DND-41 (cell line): ENCODE results near the gene MYO16.

Experiments
- ATAC-seq: fragments of 200-7000 bp; cut with Tn5 transposase; 3 replicates; pipeline ENCODE4 v1.9.1; 2021; ENCODE audit warnings: low read depth; ENCODE audit not compliant: insufficient read depth
- DNase-seq: peaks from one replicate; pipeline ENCODE4 v3.0.0-alpha.2; 2020
- H2AFZ ChIP-seq: 2 replicates; pipeline ENCODE4 v1.6.0; 2012; ENCODE audit warnings: low read depth, low read length
- H3K27ac ChIP-seq: 2 replicates; pipeline ENCODE4 v1.5.1; 2012; ENCODE audit warnings: low read length, inconsistent platforms
- H3K27me3 ChIP-seq: fragments of 200-600 bp; sonication (generic); 2 replicates; pipeline ENCODE4 v1.6.0; 2012; ENCODE audit warnings: low read length, mild to moderate bottlenecking, inconsistent platforms; ENCODE audit not compliant: insufficient read depth, poor library complexity
- H3K36me3 ChIP-seq: 2 replicates; pipeline ENCODE4 v1.5.1; 2012; ENCODE audit warnings: low read length, inconsistent platforms; ENCODE audit not compliant: insufficient read depth
- H3K4me1 ChIP-seq: 2 replicates; pipeline ENCODE4 v1.5.1; 2012; ENCODE audit warnings: mild to moderate bottlenecking, low read length; ENCODE audit not compliant: insufficient read depth
- H3K4me2 ChIP-seq: 2 replicates; pipeline ENCODE4 v1.6.0; 2012; ENCODE audit warnings: mild to moderate bottlenecking, moderate library complexity, low read length, inconsistent platforms; ENCODE audit not compliant: insufficient read depth
- H3K4me3 ChIP-seq, 2 experiments: fragments of 200-600 bp in 1 of 2; shearing (Covaris generic) in 1 of 2; 2 replicates each; pipeline ENCODE4 v1.5.1; 2012 to 2016; ENCODE audit warnings: inconsistent platforms in 2 of 2, low read length in 2 of 2, mild to moderate bottlenecking in 2 of 2, low read depth in 1 of 2, moderate library complexity in 1 of 2
- H3K79me2 ChIP-seq: 2 replicates; pipeline ENCODE4 v1.6.0; 2012; ENCODE audit warnings: low read length, inconsistent platforms; ENCODE audit not compliant: insufficient read depth
- H3K9ac ChIP-seq: 2 replicates; pipeline ENCODE4 v1.6.0; 2012; ENCODE audit warnings: low read depth, mild to moderate bottlenecking, inconsistent platforms, low read length, moderate library complexity
- H3K9me3 ChIP-seq: 2 replicates; pipeline ENCODE4 v1.5.1; 2012; ENCODE audit warnings: low read length, moderate library complexity, mild to moderate bottlenecking, inconsistent platforms; ENCODE audit not compliant: insufficient read depth, severe bottlenecking
- H4K20me1 ChIP-seq: 2 replicates; pipeline ENCODE4 v1.6.0; 2012; ENCODE audit warnings: low read length; ENCODE audit not compliant: insufficient read depth
- EZH2 ChIP-seq: IDR thresholded peaks from 3 replicates; pipeline ENCODE4 v1.6.1; 2012; ENCODE audit warnings: borderline replicate concordance, low read depth, mild to moderate bottlenecking, moderate library complexity, low read length, inconsistent platforms; ENCODE audit not compliant: severe bottlenecking
- TF ChIP-seq, protein P1 (sequence below): IDR thresholded peaks from 2 replicates; pipeline ENCODE4 v1.5.1; 2012; ENCODE audit warnings: borderline replicate concordance, low read length, moderate library complexity, mild to moderate bottlenecking; ENCODE audit not compliant: poor library complexity, severe bottlenecking; ENCODE audit errors: extremely low read depth

MYO16 gene

DNA sequence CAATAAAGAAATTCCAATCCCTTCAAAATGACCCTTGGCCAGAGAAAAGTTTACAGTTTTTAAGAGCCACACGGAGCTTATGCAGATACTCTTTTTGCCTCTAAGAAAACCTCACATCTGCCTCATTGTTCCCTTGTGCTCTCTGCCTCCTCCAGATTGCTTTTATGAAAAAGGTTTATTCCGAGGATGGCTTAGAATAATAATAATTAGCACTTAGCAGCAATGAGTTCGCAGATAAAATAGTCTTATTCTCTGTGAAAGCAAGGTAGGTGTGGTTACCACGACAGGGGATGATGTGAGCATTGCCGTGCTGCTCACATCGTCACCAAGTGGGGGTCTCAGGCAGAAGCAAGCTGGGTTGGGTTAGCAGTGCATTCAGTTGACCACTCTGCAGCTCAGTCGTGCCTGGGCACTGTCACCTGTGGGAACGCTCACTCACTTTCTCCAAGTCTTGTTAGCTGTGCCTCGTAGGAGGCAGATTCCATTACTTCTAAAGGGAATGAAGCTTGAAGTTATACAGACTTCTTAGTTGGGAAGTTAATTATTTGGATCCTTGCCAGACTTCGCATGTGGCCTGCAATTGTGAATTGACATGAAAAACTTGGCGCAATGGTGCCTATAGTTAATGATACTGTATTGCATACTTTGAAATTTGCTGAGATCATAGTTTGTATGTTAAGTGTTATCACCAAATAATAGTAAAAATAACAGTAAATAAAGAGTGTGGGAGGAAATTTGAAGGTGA, 157.2 kb downstream of the MYO16 start:
- DNase-seq (no peak), ATAC-seq (no peak)
- Histone ChIP-seq H3K9me3 (no peaks in the 10 kb centered on the region), H3K27me3 (peaks cover 14% of the 10 kb centered on the region), H4K20me1 (no peaks in the 10 kb centered on the region), H2AFZ (no peak overlapping the region), H3K4me3 (no peak overlapping the region), H3K79me2 (no peaks in the 10 kb centered on the region), H3K4me2 (no peak overlapping the region), H3K9ac (no peak overlapping the region), H3K36me3 (no peaks in the 10 kb centered on the region), H3K27ac (no peak overlapping the region), H3K4me1 (no peaks in the 10 kb centered on the region)
- TF ChIP-seq, protein P1, sequence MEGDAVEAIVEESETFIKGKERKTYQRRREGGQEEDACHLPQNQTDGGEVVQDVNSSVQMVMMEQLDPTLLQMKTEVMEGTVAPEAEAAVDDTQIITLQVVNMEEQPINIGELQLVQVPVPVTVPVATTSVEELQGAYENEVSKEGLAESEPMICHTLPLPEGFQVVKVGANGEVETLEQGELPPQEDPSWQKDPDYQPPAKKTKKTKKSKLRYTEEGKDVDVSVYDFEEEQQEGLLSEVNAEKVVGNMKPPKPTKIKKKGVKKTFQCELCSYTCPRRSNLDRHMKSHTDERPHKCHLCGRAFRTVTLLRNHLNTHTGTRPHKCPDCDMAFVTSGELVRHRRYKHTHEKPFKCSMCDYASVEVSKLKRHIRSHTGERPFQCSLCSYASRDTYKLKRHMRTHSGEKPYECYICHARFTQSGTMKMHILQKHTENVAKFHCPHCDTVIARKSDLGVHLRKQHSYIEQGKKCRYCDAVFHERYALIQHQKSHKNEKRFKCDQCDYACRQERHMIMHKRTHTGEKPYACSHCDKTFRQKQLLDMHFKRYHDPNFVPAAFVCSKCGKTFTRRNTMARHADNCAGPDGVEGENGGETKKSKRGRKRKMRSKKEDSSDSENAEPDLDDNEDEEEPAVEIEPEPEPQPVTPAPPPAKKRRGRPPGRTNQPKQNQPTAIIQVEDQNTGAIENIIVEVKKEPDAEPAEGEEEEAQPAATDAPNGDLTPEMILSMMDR = no peak
- TF ChIP-seq EZH2 = no peak

- Histone ChIP-seq H3K9ac (no peak overlapping the region), H3K4me2 (no peak overlapping the region), H3K27me3 (peaks cover 14% of the 10 kb centered on the region), H4K20me1 (no peaks in the 10 kb centered on the region), H3K9me3 (no peaks in the 10 kb centered on the region), H2AFZ (no peak overlapping the region), H3K79me2 (no peaks in the 10 kb centered on the region), H3K27ac (no peak overlapping the region), H3K36me3 (no peaks in the 10 kb centered on the region), H3K4me3 (no peak overlapping the region), H3K4me1 (no peaks in the 10 kb centered on the region)
- TF ChIP-seq, protein P1 = no peak
- no peak for TF ChIP-seq EZH2
- no peak for ATAC-seq
- DNase-seq = no peak
Measured at GRCh38 chr13:108787700-108788414, 158.4 kb downstream of the MYO16 start.

DNA sequence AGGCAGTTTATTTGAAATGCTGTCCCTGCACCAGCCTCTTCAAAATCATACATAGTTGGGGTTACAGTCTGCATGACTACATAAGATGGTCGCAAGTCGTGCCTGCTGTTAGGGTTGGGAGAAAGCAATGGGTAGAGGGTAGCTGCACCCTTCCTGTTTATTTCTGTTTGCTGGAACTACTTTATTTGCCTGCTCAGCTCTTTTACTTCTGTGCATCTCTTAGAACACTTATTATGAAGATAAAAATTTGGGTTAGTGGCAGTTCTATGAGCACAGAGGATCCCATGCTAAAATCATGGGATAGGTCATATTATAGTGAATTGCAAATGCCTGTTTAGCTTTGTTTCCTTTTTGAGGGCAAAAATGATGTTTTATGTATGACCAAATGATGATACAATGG, 160.1 kb downstream of the MYO16 start:
- no peak overlapping the region for H3K27ac ChIP-seq
- no peaks in the 10 kb centered on the region for H3K4me1 ChIP-seq
- no peaks in the 10 kb centered on the region for H3K79me2 ChIP-seq
- no peak overlapping the region for H3K4me3 ChIP-seq
- H3K9me3 ChIP-seq = no peaks in the 10 kb centered on the region
- no peaks in the 10 kb centered on the region for H4K20me1 ChIP-seq
- no peak overlapping the region for H3K9ac ChIP-seq
- no peak for TF ChIP-seq EZH2
- TF ChIP-seq, protein P1 = no peak
- no peak overlapping the region for H2AFZ ChIP-seq
- ATAC-seq (no peak), DNase-seq (no peak)
- H3K27me3 ChIP-seq = peaks cover 14% of the 10 kb centered on the region
- no peak overlapping the region for H3K4me2 ChIP-seq
- H3K36me3 ChIP-seq = no peaks in the 10 kb centered on the region
